ENCODE results near the gene NDC1. TPM values are rescaled to one million over a fixed set of nuclear protein-coding genes. Genes with fewer than 3 reads are reported as not detected.
"Not testable (repeated sequence)": the region's sequence is repeated elsewhere in the genome, so short reads cannot be mapped to it uniquely, and the experiment has no call there.

NDC1 gene
- total RNA-seq, 4 donors from 2014 or later = 6.8 to 13.3 (median 11.1) TPM

DNA sequence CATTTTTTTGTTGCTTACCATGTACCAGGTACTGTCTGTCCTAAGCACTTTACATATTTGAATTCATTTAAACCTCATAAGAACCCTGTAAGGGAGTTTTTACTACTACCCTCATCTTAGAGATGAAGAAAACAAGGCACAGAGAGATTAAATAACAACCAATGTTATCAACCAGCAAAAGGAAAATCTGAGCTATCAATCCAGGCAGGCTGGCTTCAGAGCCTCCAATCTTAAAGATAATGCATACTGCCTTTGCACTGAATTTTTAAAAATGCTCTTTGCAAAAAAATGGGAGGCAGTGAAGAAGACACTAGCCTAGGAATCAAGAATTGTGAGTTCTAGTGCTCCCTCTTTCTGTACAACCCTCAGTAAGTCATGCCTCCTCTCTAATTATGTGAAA is 18.7 kb downstream of the NDC1 start:
- H3K4me3 ChIP-seq (ENCODE audit: low read depth, poor library complexity, severe bottlenecking) = no peak overlapping the region
- no peak for TF ChIP-seq POLR2A (IDR thresholded peaks at IDR 0.05)
- TF ChIP-seq CTCF (IDR thresholded peaks at IDR 0.05) = no peak
- DNase-seq (ENCODE audit: low spot score in 2 of 2) = no peak
- intact Hi-C loops (cut with DNase I; ENCODE audit: low total_unique reads) = no loop called here

DNA sequence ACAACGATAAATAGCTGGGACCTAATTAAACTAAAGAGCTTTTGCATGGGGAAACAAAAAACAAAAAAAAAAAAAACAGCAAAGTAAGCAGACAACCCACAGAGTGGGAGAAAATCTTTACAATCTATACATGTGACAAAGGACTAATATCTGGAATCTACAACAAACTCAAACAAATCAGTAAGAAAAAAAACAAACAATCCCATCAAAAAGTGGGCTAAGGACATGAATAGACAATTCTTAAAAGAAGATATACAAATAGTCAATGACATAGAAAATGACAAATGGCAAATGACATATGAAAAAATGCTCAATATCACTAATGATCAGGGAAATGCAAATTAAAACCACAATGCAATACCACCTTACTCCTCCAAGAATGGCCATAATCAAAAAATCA is 21.5 kb downstream of the NDC1 start:
- intact Hi-C loops (cut with DNase I; ENCODE audit: low total_unique reads); DNase-seq (ENCODE audit: low spot score in 2 of 2); H3K4me3 ChIP-seq (ENCODE audit: low read depth, poor library complexity, severe bottlenecking): not testable (repeated sequence)
- WGBS, 2 donors = 95 to 96% methylated on average over 1 of the region's 1 CpG

DNA sequence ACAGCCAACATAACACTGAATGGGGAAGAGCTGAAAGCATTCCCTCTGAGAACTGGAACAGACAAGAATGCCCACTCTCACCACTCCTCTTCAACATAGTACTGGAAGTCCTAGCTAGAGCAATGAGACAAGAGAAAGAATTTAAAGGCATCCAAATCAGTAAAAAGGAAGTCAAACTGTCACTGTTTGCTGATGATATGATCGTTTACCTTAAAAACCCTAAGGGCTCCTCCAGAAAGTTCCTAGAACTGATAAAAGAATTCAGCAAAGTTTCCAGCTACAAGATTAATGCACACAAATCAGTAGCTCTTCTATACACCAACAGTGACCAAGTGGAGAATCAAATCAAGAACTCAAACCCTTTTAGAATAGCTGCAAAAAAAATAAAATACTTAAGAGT is 22.6 kb downstream of the NDC1 start:
- WGBS, 2 donors = 67 to 73% methylated on average over 1 of the region's 1 CpG
- DNase-seq (ENCODE audit: low spot score in 2 of 2); intact Hi-C loops (cut with DNase I; ENCODE audit: low total_unique reads): not testable (repeated sequence)

DNA sequence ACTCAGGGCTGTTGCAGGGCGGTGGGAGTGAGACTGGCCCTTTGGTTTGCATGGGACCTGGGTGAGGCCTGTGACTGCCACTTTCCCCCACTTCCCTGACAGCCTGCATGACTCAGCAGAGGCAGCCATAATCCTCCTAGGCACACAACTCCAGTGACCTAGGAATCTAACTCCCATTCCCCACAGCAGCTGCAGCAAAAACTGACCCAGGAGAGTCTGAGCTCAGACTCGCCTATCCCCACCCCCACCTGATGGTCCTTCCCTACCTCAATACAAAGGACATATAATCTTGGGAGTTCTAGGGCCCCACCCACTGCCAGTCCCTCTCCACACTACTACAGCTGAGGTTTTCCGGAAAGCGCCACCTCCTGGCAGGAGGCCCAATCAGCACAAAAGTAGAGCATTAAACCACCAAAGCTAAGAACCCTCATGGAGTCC is 26.7 kb downstream of the NDC1 start:
- no peak for DNase-seq (ENCODE audit: low spot score in 2 of 2)
- intact Hi-C loops (cut with DNase I; ENCODE audit: low total_unique reads) = no loop called here
- H3K4me3 ChIP-seq (ENCODE audit: low read depth, poor library complexity, severe bottlenecking) = no peak overlapping the region
- TF ChIP-seq POLR2A (IDR thresholded peaks at IDR 0.05) = no peak
- no peak for TF ChIP-seq CTCF (IDR thresholded peaks at IDR 0.05)
- 92 to 98% methylated on average over 4 of the region's 4 CpGs for WGBS, 2 donors

More for the DNA sequence above, 22.6 kb downstream of the NDC1 start:
- not testable (repeated sequence) for H3K4me3 ChIP-seq (ENCODE audit: low read depth, poor library complexity, severe bottlenecking)

- no peak for TF ChIP-seq CTCF (IDR thresholded peaks at IDR 0.05)
- no peak for TF ChIP-seq POLR2A (IDR thresholded peaks at IDR 0.05)
- intact Hi-C loops (cut with DNase I; ENCODE audit: low total_unique reads) = no loop called here
- 92 to 98% methylated on average over 2 of the region's 2 CpGs for WGBS, 2 donors
- no peak overlapping the region for H3K4me3 ChIP-seq (ENCODE audit: low read depth, poor library complexity, severe bottlenecking)
- no peak for DNase-seq (ENCODE audit: low spot score in 2 of 2)
These were observed 27.6 kb downstream of the NDC1 start for GRCh38 chr1:53810497-53810896.

GRCh38 chr1:53810007-53810406 is 28.1 kb downstream of the NDC1 start:
- H3K4me3 ChIP-seq (ENCODE audit: low read depth, poor library complexity, severe bottlenecking) = no peak overlapping the region
- 93 to 96% methylated on average over 5 of the region's 5 CpGs for WGBS, 2 donors
- TF ChIP-seq CTCF (IDR thresholded peaks at IDR 0.05) (no peak), POLR2A (IDR thresholded peaks at IDR 0.05) (no peak)
- no peak for DNase-seq (ENCODE audit: low spot score in 2 of 2)
- intact Hi-C loops (cut with DNase I; ENCODE audit: low total_unique reads) = no loop called here

DNA sequence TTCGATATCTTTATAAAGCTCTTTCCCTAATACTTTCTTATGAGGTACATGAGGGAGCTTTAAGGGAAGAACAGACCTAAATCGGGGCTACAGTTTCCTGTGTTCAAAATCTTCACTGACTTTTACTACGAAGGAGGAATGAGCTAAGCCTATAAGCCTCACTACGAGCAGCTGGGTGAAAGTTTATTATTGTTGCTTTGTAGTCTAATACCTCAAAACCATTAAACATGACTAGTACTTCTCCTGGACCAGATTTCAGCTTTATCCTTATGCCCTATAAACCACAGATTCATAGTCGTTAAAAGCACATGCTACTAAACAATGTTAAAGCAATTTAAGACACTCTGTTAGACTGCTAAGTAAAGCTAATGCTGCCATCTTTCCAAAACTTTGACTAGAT is 30.2 kb downstream of the NDC1 start:
- no peak for DNase-seq (ENCODE audit: low spot score in 2 of 2)
- WGBS, 2 donors = 74 to 85% methylated on average over 5 of the region's 5 CpGs
- no peak for TF ChIP-seq CTCF (IDR thresholded peaks at IDR 0.05)
- TF ChIP-seq POLR2A (IDR thresholded peaks at IDR 0.05) = no peak
- intact Hi-C loops (cut with DNase I; ENCODE audit: low total_unique reads) = no loop called here
- H3K4me3 ChIP-seq (ENCODE audit: low read depth, poor library complexity, severe bottlenecking) = no peak overlapping the region
